MG63 (cell line): ENCODE measurements around the gene COMMD7. TPM values are rescaled to one million over a fixed set of nuclear protein-coding genes. Genes with fewer than 3 reads are reported as not detected.
"Not testable (repeated sequence)": the region's sequence is repeated elsewhere in the genome, so short reads cannot be mapped to it uniquely, and the experiment has no call there.

Source experiments
- DNase-seq: peaks from one replicate; pipeline ENCODE4 v3.0.0-alpha.2; 2020
- H3K27me3 ChIP-seq: fragments of 250-450 bp; sonication (Bioruptor Pico); 2 replicates; pipeline ENCODE4 v1.5.1; 2020; ENCODE audit warnings: mild to moderate bottlenecking, moderate library complexity
- H3K36me3 ChIP-seq: fragments of 250-450 bp; sonication (Bioruptor Pico); 2 replicates; pipeline ENCODE4 v1.5.1; 2020; ENCODE audit warnings: mild to moderate bottlenecking, moderate library complexity
- H3K4me3 ChIP-seq: fragments of 250-450 bp; sonication (Bioruptor Pico); 2 replicates; pipeline ENCODE4 v1.5.1; 2020; ENCODE audit warnings: mild to moderate bottlenecking, moderate library complexity
- H3K9me3 ChIP-seq: fragments of 250-450 bp; sonication (Bioruptor Pico); 2 replicates; pipeline ENCODE4 v1.5.1; 2020; ENCODE audit warnings: mild to moderate bottlenecking, moderate library complexity
- total RNA-seq: library from RNA; depleted of rRNA; stranded (reverse); fragments of >200 nt; shearing (Covaris generic); gene quantifications from 2 replicates; pipeline ENCODE4 v1.2.3, GENCODE V29; 2014; ENCODE audit warnings: low replicate concordance

Gene COMMD7
- total RNA-seq, 1 experiment from 2014 or later, result 70.5 TPM

DNA sequence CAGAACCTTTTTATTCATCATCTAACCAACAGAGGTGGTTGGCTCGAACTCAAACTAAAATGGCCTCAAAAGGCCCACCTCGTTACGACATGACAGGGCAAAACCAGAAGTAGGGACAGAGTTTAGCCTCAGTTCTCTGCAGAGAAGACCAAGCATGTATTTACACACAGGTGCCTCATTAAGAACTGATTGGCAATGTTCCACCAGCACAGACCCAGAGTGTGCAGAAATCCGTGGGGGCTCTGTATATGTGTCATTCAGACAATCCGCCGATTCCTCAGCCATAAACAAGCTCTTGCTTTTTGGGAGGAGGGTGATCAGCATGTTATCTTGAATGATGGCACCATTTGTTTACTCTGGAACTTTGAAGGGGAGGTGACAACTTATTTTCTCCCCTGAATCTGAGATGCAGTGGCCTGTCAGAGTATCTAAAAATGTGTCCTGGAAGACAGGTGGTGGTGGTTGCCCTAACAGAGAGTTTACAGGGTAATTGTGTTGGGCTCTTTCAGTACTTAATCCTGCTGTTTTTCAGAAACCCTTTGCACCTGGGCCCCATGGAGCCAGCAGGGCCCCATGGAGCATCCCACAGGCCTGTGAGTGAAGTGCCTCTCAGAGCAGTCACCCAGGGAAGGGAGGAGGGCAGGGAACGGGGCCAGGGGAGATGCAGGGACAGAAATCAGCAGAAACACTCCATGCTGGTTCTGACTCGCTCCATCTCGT lies 40.4 kb downstream of the COMMD7 start:
- Histone ChIP-seq H3K9me3 (no peaks in the 10 kb centered on the region), H3K4me3 (no peak overlapping the region), H3K27me3 (no peaks in the 10 kb centered on the region), H3K36me3 (peaks cover 20% of the 10 kb centered on the region)
- no peak for DNase-seq

GRCh38 chr20:32697608-32698007 lies 45.7 kb downstream of the COMMD7 start:
- DNase-seq, result no peak
- Histone ChIP-seq H3K27me3 (no peaks in the 10 kb centered on the region), H3K36me3 (peaks cover 3% of the 10 kb centered on the region), H3K4me3 (no peak overlapping the region), H3K9me3 (no peaks in the 10 kb centered on the region)

DNA sequence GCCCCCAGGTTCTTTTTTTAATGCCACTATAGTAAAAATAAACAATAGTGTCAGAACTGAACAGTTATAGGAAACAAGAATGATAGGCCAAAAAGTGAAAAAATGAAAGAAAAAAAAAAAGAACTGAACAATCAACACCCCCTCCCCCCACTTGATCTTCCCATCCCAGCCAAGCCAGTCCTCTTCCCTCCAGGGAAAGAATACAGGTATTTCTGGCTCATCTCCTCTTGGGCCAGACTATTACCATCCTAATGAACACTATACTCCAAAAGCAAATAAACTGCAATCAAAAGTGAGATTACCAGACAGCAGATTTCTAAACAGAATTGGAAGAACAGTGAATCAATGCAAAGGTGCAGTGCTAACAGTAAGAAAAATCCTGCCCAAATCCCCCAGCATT lies 48.2 kb downstream of the COMMD7 start:
- H3K9me3 ChIP-seq, result no peaks in the 10 kb centered on the region
- no peaks in the 10 kb centered on the region for H3K36me3 ChIP-seq
- no peaks in the 10 kb centered on the region for H3K27me3 ChIP-seq
- H3K4me3 ChIP-seq, result no peak overlapping the region
- DNase-seq, result no peak

- H3K36me3 ChIP-seq, H3K27me3 ChIP-seq, H3K9me3 ChIP-seq, DNase-seq, H3K4me3 ChIP-seq: not testable (repeated sequence)
Observed at GRCh38 chr20:32688966-32689365, 54.3 kb downstream of the COMMD7 start.

DNA sequence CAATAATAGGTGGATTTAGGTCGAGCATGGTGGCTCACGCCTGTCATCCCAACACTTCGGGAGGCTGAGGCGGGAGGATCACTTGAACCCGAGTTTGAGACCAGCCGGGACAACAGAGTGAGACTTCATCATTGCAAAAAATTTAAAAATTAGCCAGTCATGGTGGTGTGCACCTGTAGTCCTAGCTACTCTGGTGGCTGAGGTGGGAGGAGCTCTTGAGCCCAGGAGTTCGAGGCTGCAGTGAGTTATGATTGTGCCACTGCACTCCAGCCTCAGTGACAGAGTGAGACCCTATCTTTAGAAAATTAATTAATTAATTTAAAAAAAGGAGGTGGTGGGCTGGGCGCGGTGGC lies 56.1 kb downstream of the COMMD7 start:
- Histone ChIP-seq H3K9me3 (no peaks in the 10 kb centered on the region), H3K36me3 (no peaks in the 10 kb centered on the region), H3K4me3 (no peak overlapping the region), H3K27me3 (no peaks in the 10 kb centered on the region)
- DNase-seq, result no peak

DNA sequence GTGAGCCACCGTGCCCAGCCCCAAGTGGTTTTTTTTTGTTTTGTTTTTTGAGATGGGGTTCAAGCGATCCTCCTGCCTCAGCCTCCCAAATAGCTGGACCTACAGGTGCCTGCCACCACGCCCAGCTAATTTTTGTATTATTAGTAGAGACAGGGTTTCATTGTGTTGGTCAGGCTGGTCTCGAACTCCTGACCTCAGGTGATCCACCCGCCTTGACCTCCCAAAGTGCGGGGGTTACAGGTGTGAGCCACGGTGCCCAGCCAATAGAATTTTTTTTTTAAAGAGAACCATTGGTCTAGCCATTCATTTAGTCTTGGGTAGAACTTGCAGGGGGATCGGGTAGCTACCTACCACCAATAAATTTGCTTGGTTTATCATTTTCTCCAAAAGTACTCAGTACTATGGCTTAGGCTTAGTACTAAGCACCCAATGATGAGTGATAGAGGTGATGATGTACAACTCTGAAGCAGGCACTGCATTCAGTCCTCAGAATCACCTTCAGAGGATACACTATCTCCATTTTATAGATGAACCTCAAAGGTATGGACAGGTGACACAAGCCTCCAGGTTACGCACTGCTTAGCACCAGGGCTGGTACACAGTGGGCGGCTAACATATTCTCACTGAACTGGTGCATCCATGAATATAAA lies 56.6 kb downstream of the COMMD7 start:
- no peak for DNase-seq
- Histone ChIP-seq H3K9me3 (no peaks in the 10 kb centered on the region), H3K4me3 (no peak overlapping the region), H3K36me3 (no peaks in the 10 kb centered on the region), H3K27me3 (no peaks in the 10 kb centered on the region)

DNA sequence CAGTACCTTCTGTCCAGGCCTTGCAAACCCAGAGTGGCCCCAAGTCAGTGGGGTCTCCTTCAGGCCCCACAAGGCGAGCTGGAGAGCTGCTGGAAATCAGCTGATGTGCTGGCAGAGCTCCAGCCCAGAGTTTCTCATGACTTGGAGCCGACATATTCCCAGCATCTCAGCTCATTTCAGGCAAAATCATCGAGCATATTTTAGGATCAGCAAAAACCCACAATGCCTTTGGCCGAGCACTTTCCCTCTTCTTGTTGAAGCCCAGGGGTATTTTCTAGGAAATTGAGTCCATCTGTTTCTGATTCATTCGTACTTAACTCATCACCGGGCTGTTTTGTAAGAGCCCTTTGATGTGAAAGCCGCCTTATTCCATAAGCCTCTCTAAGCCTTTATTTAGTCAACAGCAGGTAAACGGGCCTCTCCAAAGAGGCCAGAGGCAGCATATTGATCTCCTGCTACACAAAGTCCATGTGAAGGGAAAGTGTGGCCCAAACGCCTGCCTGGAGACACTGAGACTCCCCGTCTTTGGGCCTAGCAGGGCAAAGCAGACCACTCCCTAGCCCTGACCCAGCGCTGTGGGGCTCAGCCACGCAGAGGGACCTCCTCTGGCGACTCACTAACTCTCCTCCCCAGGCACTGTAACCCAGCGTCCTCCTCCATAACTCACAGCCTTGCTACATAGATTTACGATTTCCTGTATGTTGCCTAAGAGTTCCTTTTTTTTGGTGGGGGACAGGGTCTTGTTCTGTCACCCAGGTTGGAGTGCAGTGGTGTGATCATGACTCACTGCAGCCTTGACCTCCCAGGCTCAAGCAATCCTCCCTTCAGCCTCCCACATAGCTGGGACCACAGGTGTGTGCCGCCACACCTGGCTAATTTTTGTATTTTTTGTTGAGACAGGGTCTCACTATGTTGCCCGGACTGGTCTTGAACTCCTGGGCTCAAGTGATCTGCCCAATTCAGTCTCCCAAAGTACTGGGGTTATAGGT lies 57.4 kb downstream of the COMMD7 start:
- DNase-seq, result peak; percentile 17
- Histone ChIP-seq H3K9me3 (no peaks in the 10 kb centered on the region), H3K36me3 (no peaks in the 10 kb centered on the region), H3K27me3 (no peaks in the 10 kb centered on the region), H3K4me3 (no peak overlapping the region)

GRCh38 chr20:32682508-32682987 lies 60.7 kb downstream of the COMMD7 start:
- H3K36me3 ChIP-seq, result no peaks in the 10 kb centered on the region
- H3K9me3 ChIP-seq, result no peaks in the 10 kb centered on the region
- H3K4me3 ChIP-seq, result no peak overlapping the region
- no peaks in the 10 kb centered on the region for H3K27me3 ChIP-seq
- DNase-seq, result no peak

- Histone ChIP-seq H3K9me3 (no peaks in the 10 kb centered on the region), H3K27me3 (no peaks in the 10 kb centered on the region), H3K36me3 (no peaks in the 10 kb centered on the region), H3K4me3 (no peak overlapping the region)
- no peak for DNase-seq
Observed at GRCh38 chr20:32681175-32682084, 61.8 kb downstream of the COMMD7 start.

DNA sequence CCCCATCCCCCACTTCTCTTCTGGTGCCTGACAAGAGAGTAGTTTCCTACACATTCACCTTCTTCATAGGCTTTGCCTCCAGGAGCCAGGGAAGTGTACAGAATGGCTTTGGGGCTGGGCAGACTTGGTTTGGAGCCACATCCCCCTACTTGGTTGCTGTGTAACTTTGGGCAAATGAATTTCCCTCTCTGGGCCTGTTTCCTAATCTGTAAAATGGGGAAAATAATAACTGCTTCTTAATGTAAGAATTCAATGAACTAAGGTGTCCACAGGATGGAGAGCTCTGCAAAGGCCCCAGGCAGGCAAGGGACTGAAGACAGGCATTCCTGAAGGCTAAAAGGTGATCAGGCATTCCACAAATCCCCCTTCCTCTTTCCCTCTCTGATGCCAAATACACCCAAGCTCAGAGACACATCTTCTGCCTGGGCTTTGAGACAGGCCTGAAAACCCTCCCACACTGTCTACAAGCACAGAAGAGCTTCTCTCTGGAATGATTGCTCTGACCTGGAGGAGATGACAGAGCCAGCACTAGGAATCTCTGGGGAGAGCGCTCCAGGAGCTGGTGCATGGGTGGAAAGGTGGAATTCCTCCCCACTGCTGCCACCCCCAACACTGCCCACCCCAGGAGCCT lies 62.6 kb downstream of the COMMD7 start:
- Histone ChIP-seq H3K9me3 (no peaks in the 10 kb centered on the region), H3K27me3 (no peaks in the 10 kb centered on the region), H3K4me3 (no peak overlapping the region), H3K36me3 (no peaks in the 10 kb centered on the region)
- DNase-seq, result no peak

GRCh38 chr20:32678948-32679347 lies 64.3 kb downstream of the COMMD7 start:
- Histone ChIP-seq H3K27me3 (no peaks in the 10 kb centered on the region), H3K36me3 (no peaks in the 10 kb centered on the region), H3K9me3 (no peaks in the 10 kb centered on the region), H3K4me3 (no peak overlapping the region)
- peak; percentile 51 for DNase-seq

DNA sequence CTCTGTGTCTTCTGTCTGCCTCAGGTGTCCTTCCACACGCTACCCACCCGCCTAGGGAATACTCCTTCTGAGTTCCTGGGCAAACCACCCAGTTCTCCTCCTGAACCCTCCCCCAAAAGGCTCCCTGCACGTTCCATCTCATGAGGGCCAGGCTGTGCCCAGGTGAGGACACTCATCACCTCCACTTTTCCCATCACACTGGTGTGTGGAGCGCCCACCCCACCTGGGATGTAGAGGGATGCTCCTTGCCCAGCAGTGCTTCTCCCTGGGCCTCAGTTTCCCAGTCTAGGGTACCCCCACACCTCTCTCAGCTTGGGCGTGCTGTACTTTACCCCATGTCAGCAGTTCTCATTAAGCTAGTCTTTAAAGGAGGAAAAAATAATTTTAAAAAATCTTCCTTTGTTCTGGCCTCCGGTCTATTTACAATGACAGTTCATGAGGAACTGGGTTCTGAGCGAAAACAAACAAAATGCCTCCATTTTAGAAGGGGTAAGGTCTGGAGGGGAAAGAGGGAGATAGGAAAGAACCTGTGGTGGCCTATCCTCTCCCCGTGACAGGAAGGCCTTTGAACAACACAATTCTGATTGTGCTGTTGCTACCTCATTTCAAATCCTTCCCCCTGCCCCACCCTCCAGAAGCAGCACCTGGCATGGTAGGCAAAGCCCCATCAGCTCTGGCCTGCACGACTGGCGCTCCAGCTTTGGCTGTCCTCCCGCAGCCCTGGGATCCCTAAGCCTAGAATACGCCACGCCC lies 67.9 kb downstream of the COMMD7 start:
- no peaks in the 10 kb centered on the region for H3K36me3 ChIP-seq
- no peaks in the 10 kb centered on the region for H3K27me3 ChIP-seq
- no peak for DNase-seq
- no peaks in the 10 kb centered on the region for H3K9me3 ChIP-seq
- no peak overlapping the region for H3K4me3 ChIP-seq

- no peaks in the 10 kb centered on the region for H3K27me3 ChIP-seq
- no peak for DNase-seq
- no peaks in the 10 kb centered on the region for H3K9me3 ChIP-seq
- H3K4me3 ChIP-seq, result no peak overlapping the region
- no peaks in the 10 kb centered on the region for H3K36me3 ChIP-seq
Observed at GRCh38 chr20:32674362-32674789, 68.9 kb downstream of the COMMD7 start.

DNA sequence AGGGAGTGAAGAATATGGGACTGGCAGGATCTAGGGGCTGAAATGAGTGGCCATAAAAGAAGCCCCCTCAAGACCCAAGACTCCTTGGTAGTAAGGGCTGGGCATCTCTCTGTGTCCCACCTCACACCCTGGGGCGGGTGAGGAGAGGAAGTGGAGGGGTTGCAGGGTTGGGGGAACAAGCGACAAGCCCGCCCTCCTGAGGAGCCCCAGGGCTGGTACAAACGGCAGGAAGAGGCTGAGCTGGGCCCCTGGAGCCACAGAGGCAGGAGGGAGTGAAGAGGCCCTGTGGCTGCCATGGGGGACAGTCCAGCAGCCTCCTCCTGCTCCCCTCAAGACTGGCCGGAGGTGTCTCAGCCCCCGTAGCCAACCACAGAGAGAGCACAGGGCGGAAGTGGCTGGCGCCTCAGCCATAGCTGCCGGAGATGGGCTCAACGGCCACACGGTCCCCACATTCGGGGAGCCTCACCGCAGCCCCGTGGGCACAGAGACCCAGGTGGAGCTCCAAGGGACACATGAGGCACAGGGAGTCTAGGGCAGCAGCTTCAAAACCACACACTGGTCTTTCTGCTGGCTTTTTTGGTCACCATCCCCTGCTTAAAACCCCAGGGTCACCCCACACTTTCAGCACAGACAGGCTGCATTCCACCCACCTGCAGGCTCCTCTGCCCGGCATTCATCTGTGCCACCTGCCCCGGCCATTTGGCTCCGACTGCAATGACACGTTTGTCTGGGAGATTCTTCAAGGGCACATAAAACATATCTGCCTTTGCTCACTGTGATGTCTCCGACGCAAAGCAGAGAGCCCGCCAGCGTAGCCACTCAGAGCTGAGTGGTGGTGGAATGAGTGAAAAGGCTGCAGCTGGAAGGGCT lies 70.0 kb downstream of the COMMD7 start:
- DNase-seq, result no peak
- no peaks in the 10 kb centered on the region for H3K9me3 ChIP-seq
- no peaks in the 10 kb centered on the region for H3K27me3 ChIP-seq
- H3K36me3 ChIP-seq, result no peaks in the 10 kb centered on the region
- no peak overlapping the region for H3K4me3 ChIP-seq
